ENCODE data around the gene SPTLC3. TPM values are rescaled to one million over a fixed set of nuclear protein-coding genes. Genes with fewer than 3 reads are reported as not detected.

SPTLC3 gene
- polyA plus RNA-seq, 1 of the 3 experiments (the other 2 are of a cell fraction) = 0.02 TPM

GRCh38 chr20:13081877-13082276, 73.1 kb downstream of the SPTLC3 start:
- CTCF ChIA-PET = interaction anchor here (1.6 kb wide), 1 partner anchor 17 kb away, joined by 3 read pairs; no protein-coding TSS in a partner anchor
- POLR2A ChIA-PET = no interaction called here
- H3K27me3 ChIP-seq (ENCODE audit: insufficient read depth) = no peaks in the 10 kb centered on the region
- no peaks in the 10 kb centered on the region for H3K9me3 ChIP-seq
- H3K4me3 ChIP-seq (ENCODE audit: low read depth in 2 of 2, low read length in 1 of 2) = no peak overlapping the region
- TF ChIP-seq USF2 (IDR thresholded peaks at IDR 0.05; ENCODE audit: borderline replicate concordance, low read depth, low read length) (no peak), SIN3A (IDR thresholded peaks at IDR 0.05; ENCODE audit: borderline replicate concordance, low read depth, low read length) (no peak), IRF3 (IDR thresholded peaks at IDR 0.05; ENCODE audit: low read depth, low read length) (no peak), FOXJ3 (CRISPR knock-in tag; IDR thresholded peaks at IDR 0.05) (no peak), TEAD4 (IDR thresholded peaks at IDR 0.05; ENCODE audit: borderline replicate concordance, insufficient read depth) (no peak), NRF1 (IDR thresholded peaks at IDR 0.05; ENCODE audit: low read depth, low read length) (no peak), TAF1 (IDR thresholded peaks at IDR 0.05; ENCODE audit: borderline replicate concordance, low read depth, low read length) (no peak), REST (IDR thresholded peaks at IDR 0.05; ENCODE audit: low read depth, low read length) (no peak), NFIC (IDR thresholded peaks at IDR 0.05; ENCODE audit: borderline replicate concordance) (no peak)
- H3K36me3 ChIP-seq (replicated peaks in 1 of 2; ENCODE audit: control insufficient read depth in 1 of 2, insufficient read depth in 2 of 2, low read length in 1 of 2) = no peaks in the 10 kb centered on the region
- H3K4me2 ChIP-seq = no peak overlapping the region
- no peaks in the 10 kb centered on the region for H3K79me2 ChIP-seq (ENCODE audit: insufficient read depth)
- 4% methylated on average over 1 of the region's 1 CpG for WGBS (ENCODE audit: low lambda C conversion rate)
- no peaks in the 10 kb centered on the region for H3K4me1 ChIP-seq (ENCODE audit: control insufficient read depth in 1 of 2, insufficient read depth in 2 of 2, low read depth in 1 of 2, low read length in 1 of 2)
- no peak overlapping the region for H2AFZ ChIP-seq (ENCODE audit: low read depth)
- H3F3A ChIP-seq (replicated peaks; ENCODE audit: insufficient read depth) = no peaks in the 10 kb centered on the region
- DNase-seq = no peak
- H4K20me1 ChIP-seq (ENCODE audit: insufficient read depth) = no peaks in the 10 kb centered on the region
- H3K27ac ChIP-seq (ENCODE audit: low read depth in 2 of 2, low read length in 1 of 2) = no peak overlapping the region
- H3K9ac ChIP-seq = no peak overlapping the region
- H3K9me2 ChIP-seq = no peaks in the 10 kb centered on the region

- Histone ChIP-seq H2AFZ (ENCODE audit: low read depth) (no peak overlapping the region), H4K20me1 (ENCODE audit: insufficient read depth) (no peaks in the 10 kb centered on the region), H3K36me3 (replicated peaks in 1 of 2; ENCODE audit: control insufficient read depth in 1 of 2, insufficient read depth in 2 of 2, low read length in 1 of 2) (no peaks in the 10 kb centered on the region), H3K4me3 (ENCODE audit: low read depth in 2 of 2, low read length in 1 of 2) (no peak overlapping the region), H3F3A (replicated peaks; ENCODE audit: insufficient read depth) (no peaks in the 10 kb centered on the region), H3K4me1 (ENCODE audit: control insufficient read depth in 1 of 2, insufficient read depth in 2 of 2, low read depth in 1 of 2, low read length in 1 of 2) (no peaks in the 10 kb centered on the region), H3K9ac (no peak overlapping the region), H3K27me3 (ENCODE audit: insufficient read depth) (no peaks in the 10 kb centered on the region), H3K4me2 (no peak overlapping the region), H3K27ac (ENCODE audit: low read depth in 2 of 2, low read length in 1 of 2) (no peak overlapping the region), H3K9me2 (no peaks in the 10 kb centered on the region), H3K79me2 (ENCODE audit: insufficient read depth) (no peaks in the 10 kb centered on the region), H3K9me3 (no peaks in the 10 kb centered on the region)
- DNase-seq = no peak
- TF ChIP-seq JUND (IDR thresholded peaks at IDR 0.05) (no peak), MXI1 (IDR thresholded peaks at IDR 0.05; ENCODE audit: low read depth, low read length) (no peak), TEAD4 (IDR thresholded peaks at IDR 0.05; ENCODE audit: borderline replicate concordance, insufficient read depth) (no peak)
- POLR2A ChIA-PET = no interaction called here
- CTCF ChIA-PET = interaction anchor here (1.6 kb wide), 1 partner anchor 17 kb away, joined by 3 read pairs; no protein-coding TSS in a partner anchor
Measured at GRCh38 chr20:13082378-13082777, 73.6 kb downstream of the SPTLC3 start.

Measured in SK-N-SH (cell line).